SK-N-MC (cell line): ENCODE results near the gene SIX2.

Experiments
- DNase-seq: peaks from one replicate; pipeline ENCODE4 v3.0.0-alpha.2; 2011; ENCODE audit warnings: low read depth, low spot score
- H3K27ac ChIP-seq: fragments of 200-600 bp; sonication (generic); 2 replicates; pipeline ENCODE4 v1.5.1; 2016; ENCODE audit warnings: mixed run types
- H3K36me3 ChIP-seq: fragments of 200-600 bp; sonication (generic); 2 replicates; pipeline ENCODE4 v1.6.1; 2017; ENCODE audit warnings: antibody characterized with exemption, low read length, mixed read lengths; ENCODE audit not compliant: insufficient read depth
- H3K4me3 ChIP-seq: fragments of 200-600 bp; sonication (generic); 2 replicates; pipeline ENCODE4 v1.5.1; 2016
- H3K9ac ChIP-seq: fragments of 200-600 bp; sonication (generic); 2 replicates; pipeline ENCODE4 v1.8.0; 2017; ENCODE audit warnings: mixed run types, mixed read lengths; ENCODE audit not compliant: insufficient read length
- H3K9me3 ChIP-seq: fragments of 200-600 bp; sonication (generic); 2 replicates; pipeline ENCODE4 v1.6.1; 2017; ENCODE audit warnings: low read depth, mild to moderate bottlenecking, antibody characterized with exemption, low read length, moderate library complexity, mixed read lengths
- EZH2 ChIP-seq: fragments of 200-600 bp; sonication (generic); IDR thresholded peaks from one replicate; pipeline ENCODE4 v1.6.1; 2017; ENCODE audit warnings: antibody characterized with exemption
- FOXP2 ChIP-seq: optimal IDR thresholded peaks from 2 replicates; pipeline ENCODE3; 2011; ENCODE audit warnings: mild to moderate bottlenecking, moderate library complexity; ENCODE audit not compliant: insufficient read depth; ENCODE audit errors: extremely low read length, control extremely low read depth
- POLR2AphosphoS5 ChIP-seq: IDR thresholded peaks from 2 replicates; pipeline ENCODE4 v1.6.1; 2012; ENCODE audit warnings: mild to moderate bottlenecking, low read depth, low read length, borderline replicate concordance

The SIX2 gene

DNA sequence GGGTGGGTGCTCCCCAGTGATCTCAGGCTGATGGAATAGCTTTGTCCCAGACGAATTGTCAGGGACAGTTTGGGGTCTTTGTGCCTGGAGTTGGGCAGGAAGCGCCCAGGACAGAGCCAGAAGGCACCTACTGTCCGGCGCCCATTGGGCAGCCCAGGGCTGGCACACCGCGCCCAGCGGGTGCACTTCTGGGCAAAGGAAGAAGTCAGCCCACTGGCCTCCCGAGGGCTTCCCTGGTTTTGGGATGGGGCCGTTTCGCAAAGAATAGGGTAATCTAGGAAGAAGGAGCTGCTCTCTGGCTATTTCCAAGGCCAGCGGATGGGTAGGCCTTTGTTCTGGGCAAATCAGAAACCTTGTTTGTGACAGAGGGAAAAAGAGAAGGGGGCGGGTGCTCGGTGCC is 3.5 kb upstream of the SIX2 start:
- TF ChIP-seq FOXP2 (no peak), POLR2AphosphoS5 (no peak), EZH2 (no peak)
- no peak for DNase-seq

DNA sequence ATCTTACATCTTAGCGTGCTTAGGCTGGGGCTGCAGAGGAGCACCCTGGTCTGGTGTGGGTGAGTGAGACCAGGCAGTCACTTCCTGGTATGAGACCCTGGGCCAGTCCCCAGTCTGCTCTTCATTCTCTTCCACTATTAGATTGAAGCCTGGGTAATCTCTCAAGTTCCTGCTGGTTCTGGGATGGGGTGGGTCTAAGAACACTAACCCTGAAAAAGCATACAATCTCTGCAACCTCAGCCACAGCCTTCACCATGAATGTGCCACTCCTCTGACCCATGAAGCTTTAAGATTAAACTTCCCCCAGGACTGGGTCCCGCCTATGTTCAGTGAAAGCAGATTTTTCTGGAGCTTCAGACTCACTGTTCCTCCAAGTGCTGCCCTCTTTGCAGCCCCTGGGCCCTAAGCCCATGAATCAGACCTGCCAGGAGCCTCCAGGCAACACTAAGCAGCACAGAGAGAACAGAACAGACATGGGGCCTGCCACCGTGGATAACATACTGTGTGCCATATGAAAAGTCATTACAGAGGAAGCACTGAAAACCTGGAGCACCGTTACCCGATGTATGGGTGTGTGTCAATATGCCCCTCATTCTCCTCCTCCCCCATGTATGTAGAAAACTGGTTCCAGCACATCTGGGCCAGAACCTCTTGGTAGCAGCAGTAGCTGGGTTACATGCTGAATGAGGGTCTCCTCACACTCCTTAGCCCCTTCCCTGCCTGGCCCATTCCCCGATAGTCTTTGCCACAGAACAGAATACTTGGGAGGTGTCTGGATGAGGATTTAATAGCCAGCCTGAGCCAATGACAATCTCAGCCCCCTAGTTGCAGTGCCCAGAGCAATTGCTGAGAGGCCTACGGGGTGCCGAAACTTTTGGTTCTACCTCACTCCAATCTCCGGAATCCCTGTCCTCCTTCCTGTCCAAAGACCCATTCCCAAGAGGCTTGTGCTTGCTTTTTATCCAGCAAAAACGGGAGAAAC is 2.7 kb upstream of the SIX2 start:
- H3K36me3 ChIP-seq: no peaks in the 10 kb centered on the region
- H3K27ac ChIP-seq: no peak overlapping the region
- H3K4me3 ChIP-seq: no peak overlapping the region
- H3K9ac ChIP-seq: no peak overlapping the region
- no peak for TF ChIP-seq POLR2AphosphoS5
- TF ChIP-seq FOXP2: no peak
- no peak for TF ChIP-seq EZH2
- DNase-seq: no peak
- no peaks in the 10 kb centered on the region for H3K9me3 ChIP-seq

More for the DNA sequence above, 3.5 kb upstream of the SIX2 start:
- H3K27ac ChIP-seq: no peak overlapping the region
- no peaks in the 10 kb centered on the region for H3K36me3 ChIP-seq
- no peak overlapping the region for H3K9ac ChIP-seq
- no peaks in the 10 kb centered on the region for H3K9me3 ChIP-seq
- H3K4me3 ChIP-seq: no peak overlapping the region

DNA sequence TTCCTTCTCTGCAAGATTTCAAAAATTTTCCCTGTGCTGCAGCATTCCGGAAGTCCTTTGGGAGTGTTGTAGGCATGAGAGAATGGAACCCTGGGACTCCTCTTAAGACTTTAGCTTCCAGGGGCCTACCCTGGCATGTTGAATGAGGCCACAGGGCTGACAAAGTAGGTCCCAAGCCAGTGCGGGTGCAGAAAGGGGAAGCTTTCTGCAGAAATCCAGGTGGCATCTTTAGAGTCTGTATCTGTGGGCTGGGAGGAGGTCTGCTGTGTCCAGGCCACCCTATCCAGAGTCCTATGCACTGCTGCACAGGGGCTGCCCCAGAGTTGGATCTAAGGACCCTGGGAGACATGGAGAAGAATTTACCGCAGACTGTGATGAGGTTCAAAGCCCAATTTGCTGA is 1.9 kb upstream of the SIX2 start:
- Histone ChIP-seq H3K9ac (no peak overlapping the region), H3K9me3 (no peaks in the 10 kb centered on the region), H3K4me3 (no peak overlapping the region), H3K27ac (no peak overlapping the region), H3K36me3 (no peaks in the 10 kb centered on the region)
- DNase-seq: no peak
- TF ChIP-seq POLR2AphosphoS5: no peak
- TF ChIP-seq EZH2: no peak
- no peak for TF ChIP-seq FOXP2

DNA sequence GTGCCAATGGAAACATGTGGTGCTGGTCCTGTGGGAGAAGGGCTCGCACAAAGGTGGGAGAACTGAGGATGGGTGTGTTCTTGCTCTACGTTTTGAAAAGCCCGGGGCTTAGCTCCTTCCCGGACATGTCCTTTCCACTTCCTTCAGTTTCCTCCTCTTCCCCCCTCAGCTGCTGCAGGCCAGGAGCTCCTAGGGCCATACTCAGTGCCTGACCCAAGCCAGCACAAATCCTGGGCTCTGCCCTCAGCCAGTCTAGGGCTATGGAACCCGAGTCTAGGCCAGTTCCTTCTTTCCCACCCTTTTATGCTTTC is 1.4 kb upstream of the SIX2 start:
- no peaks in the 10 kb centered on the region for H3K9me3 ChIP-seq
- no peak overlapping the region for H3K27ac ChIP-seq

DNA sequence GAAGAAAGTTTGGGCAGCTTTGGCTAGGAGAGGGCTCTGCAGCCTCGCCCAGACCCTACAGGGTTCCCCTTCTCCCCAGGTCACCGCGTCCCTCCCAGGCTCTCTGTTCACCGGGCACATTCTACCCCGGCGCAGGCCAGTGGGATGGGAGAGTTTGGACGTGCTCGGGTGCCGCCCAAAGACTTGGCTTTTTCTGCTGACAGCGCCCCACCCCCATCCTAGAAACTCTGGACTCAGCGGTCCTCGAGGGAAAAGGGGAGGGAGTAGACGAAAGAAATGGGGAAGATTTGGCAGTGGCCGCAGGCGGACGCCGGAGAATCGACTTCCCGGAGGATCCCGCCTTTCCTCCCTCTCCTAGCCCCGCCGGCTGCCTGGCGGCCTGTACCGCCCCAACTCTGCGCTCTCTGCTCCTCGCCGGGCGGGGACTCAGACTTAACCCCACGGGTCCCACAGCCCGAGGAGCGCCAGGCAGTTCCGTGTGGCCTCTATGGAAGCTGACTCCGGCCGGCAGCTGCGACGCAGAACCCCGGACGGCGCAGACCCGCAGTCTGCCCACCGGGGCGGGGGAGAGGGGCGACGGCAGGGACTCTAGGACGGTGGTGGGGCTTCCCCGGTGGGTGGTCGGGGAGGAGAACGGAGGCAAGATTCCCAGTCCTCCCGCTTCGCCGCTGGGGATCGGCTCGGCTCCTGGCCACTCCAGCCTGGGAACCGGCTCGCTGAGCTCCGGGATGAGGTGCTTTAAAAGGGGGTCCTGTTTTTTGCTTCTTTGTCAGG is 863 bp upstream of the SIX2 start:
- Histone ChIP-seq H3K9me3 (no peaks in the 10 kb centered on the region), H3K27ac (no peak overlapping the region), H3K36me3 (no peaks in the 10 kb centered on the region), H3K4me3 (peak overlapping the region; percentile 72), H3K9ac (no peak overlapping the region)
- TF ChIP-seq FOXP2: no peak
- TF ChIP-seq POLR2AphosphoS5: no peak
- TF ChIP-seq EZH2: no peak
- no peak for DNase-seq

More for the DNA sequence above, 1.4 kb upstream of the SIX2 start:
- H3K36me3 ChIP-seq: no peaks in the 10 kb centered on the region
- no peak overlapping the region for H3K4me3 ChIP-seq
- no peak for TF ChIP-seq POLR2AphosphoS5
- TF ChIP-seq EZH2: no peak
- TF ChIP-seq FOXP2: no peak
- H3K9ac ChIP-seq: no peak overlapping the region
- DNase-seq: no peak

- DNase-seq: no peak
- Histone ChIP-seq H3K4me3 (no peak overlapping the region), H3K27ac (no peak overlapping the region), H3K36me3 (no peaks in the 10 kb centered on the region), H3K9me3 (no peaks in the 10 kb centered on the region), H3K9ac (no peak overlapping the region)
- TF ChIP-seq FOXP2 (no peak), EZH2 (no peak), POLR2AphosphoS5 (no peak)
Measured at GRCh38 chr2:45008296-45009129, 739 bp downstream of the SIX2 start.

DNA sequence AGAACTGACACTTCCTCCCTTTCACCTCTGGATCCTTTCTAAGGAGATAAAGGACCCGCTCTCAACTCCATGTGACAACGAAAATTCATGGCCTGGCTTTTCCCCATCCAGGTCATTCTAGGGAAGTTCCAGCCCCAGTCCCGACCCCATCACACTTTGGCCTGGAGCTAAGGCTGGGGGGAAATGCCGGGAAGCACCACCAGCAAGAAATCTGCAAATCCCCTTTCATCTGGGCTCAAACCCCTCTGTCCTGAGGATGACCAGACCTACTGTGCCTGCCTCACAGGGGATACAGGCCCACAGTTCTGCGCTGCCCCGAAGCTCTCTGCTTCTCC is 1.3 kb downstream of the SIX2 start:
- DNase-seq: no peak
- no peak overlapping the region for H3K9ac ChIP-seq
- no peak overlapping the region for H3K27ac ChIP-seq
- TF ChIP-seq POLR2AphosphoS5 (no peak), EZH2 (no peak), FOXP2 (no peak)
- no peaks in the 10 kb centered on the region for H3K36me3 ChIP-seq
- no peak overlapping the region for H3K4me3 ChIP-seq
- H3K9me3 ChIP-seq: no peaks in the 10 kb centered on the region

DNA sequence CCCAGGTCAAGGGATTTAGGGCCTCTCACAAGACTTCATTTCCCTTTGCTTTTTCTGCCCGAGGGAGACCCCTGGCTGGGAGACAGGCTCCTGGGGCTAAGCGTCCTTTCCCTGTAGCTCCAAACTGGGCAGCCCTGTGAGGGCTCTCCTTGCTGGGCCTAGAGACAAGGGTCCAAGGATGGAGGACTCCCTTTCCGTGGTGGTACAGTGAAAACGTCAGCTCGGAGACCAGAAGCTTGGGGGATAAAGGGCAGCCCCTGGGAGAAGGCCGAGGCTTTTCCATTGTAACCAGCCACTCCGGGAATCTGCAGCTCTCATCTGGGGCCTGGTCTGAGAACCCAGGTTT is 2.3 kb downstream of the SIX2 start:
- TF ChIP-seq EZH2: no peak
- no peak for TF ChIP-seq POLR2AphosphoS5
- TF ChIP-seq FOXP2: no peak
- H3K4me3 ChIP-seq: no peak overlapping the region
- H3K27ac ChIP-seq: no peak overlapping the region
- H3K9me3 ChIP-seq: no peaks in the 10 kb centered on the region
- H3K9ac ChIP-seq: no peak overlapping the region
- H3K36me3 ChIP-seq: no peaks in the 10 kb centered on the region
- no peak for DNase-seq
